Neural crest cell (in vitro differentiated cells): ENCODE data around the gene C14orf39. TPM values are rescaled to one million over a fixed set of nuclear protein-coding genes. Genes with fewer than 3 reads are reported as not detected.

Experiments used
- DNase-seq: peaks from one replicate; pipeline ENCODE4 v3.0.0; 2021; ENCODE audit warnings: low read depth, mixed read lengths, low spot score
- H3K27ac Mint-ChIP-seq: one replicate; pipeline ENCODE4 v1.8.0; 2021; ENCODE audit warnings: mild to moderate bottlenecking, mixed read lengths; ENCODE audit not compliant: unreplicated experiment
- H3K27me3 Mint-ChIP-seq: 2 replicates; pipeline ENCODE4 v1.8.0; 2021; ENCODE audit warnings: low read depth, mild to moderate bottlenecking, mixed read lengths
- H3K36me3 Mint-ChIP-seq: 2 replicates; pipeline ENCODE4 v1.8.0; 2021; ENCODE audit warnings: low read depth, mild to moderate bottlenecking, mixed read lengths
- H3K4me1 Mint-ChIP-seq: 2 replicates; pipeline ENCODE4 v1.8.0; 2021; ENCODE audit warnings: mixed read lengths
- H3K4me3 Mint-ChIP-seq: one replicate; pipeline ENCODE4 v1.8.0; 2021; ENCODE audit warnings: mild to moderate bottlenecking, mixed read lengths
- H3K9me3 Mint-ChIP-seq: 2 replicates; pipeline ENCODE4 v1.8.0; 2021; ENCODE audit warnings: mixed read lengths
- long read RNA-seq: library from polyadenylated mRNA; unstranded; transcript quantifications from one replicate; pipeline ENCODE4 v2.0.0, GENCODE V29; 2020
- total RNA-seq: library from RNA; stranded (reverse); gene quantifications from 2 replicates; pipeline ENCODE4 v1.2.1, GENCODE V29; 2021
- TF ChIP-seq, protein P1 (sequence below): fragments of 200-600 bp; sonication (generic); conservative IDR thresholded peaks from 2 replicates; pipeline ENCODE4 v1.5.0; 2021; ENCODE audit warnings: antibody characterized with exemption, mild to moderate bottlenecking

Gene C14orf39
- 0.56 and 1.4 TPM in 2 replicates for total RNA-seq
- long read RNA-seq, result 0 reads

GRCh38 chr14:60485598-60486251 lies at the start of gene C14orf39:
C14orf39 (minus strand) TSS chr14:60486063; CDS start chr14:60485078, 985 bp downstream.
- Mint-ChIP-seq H3K4me1 (peaks cover 5% of the 10 kb centered on the region), H3K36me3 (peaks cover under 1% of the 10 kb centered on the region), H3K4me3 (peak within 1 kb of the TSS; percentile 84), H3K9me3 (peaks cover 1% of the 10 kb centered on the region), H3K27ac (peak within 1 kb of the TSS; percentile 78), H3K27me3 (peaks cover 21% of the 10 kb centered on the region)
- DNase-seq, result peak; percentile 45
- TF ChIP-seq, protein P1, sequence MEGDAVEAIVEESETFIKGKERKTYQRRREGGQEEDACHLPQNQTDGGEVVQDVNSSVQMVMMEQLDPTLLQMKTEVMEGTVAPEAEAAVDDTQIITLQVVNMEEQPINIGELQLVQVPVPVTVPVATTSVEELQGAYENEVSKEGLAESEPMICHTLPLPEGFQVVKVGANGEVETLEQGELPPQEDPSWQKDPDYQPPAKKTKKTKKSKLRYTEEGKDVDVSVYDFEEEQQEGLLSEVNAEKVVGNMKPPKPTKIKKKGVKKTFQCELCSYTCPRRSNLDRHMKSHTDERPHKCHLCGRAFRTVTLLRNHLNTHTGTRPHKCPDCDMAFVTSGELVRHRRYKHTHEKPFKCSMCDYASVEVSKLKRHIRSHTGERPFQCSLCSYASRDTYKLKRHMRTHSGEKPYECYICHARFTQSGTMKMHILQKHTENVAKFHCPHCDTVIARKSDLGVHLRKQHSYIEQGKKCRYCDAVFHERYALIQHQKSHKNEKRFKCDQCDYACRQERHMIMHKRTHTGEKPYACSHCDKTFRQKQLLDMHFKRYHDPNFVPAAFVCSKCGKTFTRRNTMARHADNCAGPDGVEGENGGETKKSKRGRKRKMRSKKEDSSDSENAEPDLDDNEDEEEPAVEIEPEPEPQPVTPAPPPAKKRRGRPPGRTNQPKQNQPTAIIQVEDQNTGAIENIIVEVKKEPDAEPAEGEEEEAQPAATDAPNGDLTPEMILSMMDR, result no peak

DNA sequence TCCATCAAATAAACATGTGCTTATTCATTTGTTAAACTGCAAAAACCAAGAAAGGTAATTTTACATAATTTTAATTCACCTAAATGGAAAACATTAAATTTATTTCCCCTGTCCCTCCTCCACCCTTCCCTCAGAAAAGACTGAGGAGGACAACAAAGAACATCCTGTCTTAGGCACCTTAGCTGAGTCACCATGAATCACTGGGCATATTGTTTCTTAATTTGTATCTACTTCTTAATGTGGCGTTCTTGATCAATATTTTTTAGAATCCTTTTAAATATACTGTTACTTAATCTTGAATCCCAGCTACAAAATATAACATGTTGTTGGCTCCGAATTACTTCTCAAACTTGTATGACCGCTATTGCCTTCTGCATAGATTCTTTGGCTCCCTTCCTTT lies 46.6 kb upstream of the C14orf39 start:
- no peaks in the 10 kb centered on the region for H3K9me3 Mint-ChIP-seq
- TF ChIP-seq, protein P1, result no peak
- H3K27me3 Mint-ChIP-seq, result peaks cover 8% of the 10 kb centered on the region
- DNase-seq, result no peak
- H3K4me3 Mint-ChIP-seq, result no peak overlapping the region
- no peaks in the 10 kb centered on the region for H3K36me3 Mint-ChIP-seq
- H3K4me1 Mint-ChIP-seq, result no peaks in the 10 kb centered on the region
- H3K27ac Mint-ChIP-seq, result no peak overlapping the region

- H3K27ac Mint-ChIP-seq, result no peak overlapping the region
- H3K4me1 Mint-ChIP-seq, result peaks cover 15% of the 10 kb centered on the region
- TF ChIP-seq, protein P1, result no peak
- no peaks in the 10 kb centered on the region for H3K9me3 Mint-ChIP-seq
- no peaks in the 10 kb centered on the region for H3K36me3 Mint-ChIP-seq
- peak overlapping the region; percentile 58 for H3K4me3 Mint-ChIP-seq
- peaks cover 88% of the 10 kb centered on the region for H3K27me3 Mint-ChIP-seq
- DNase-seq, result peak; percentile 18
Measured at GRCh38 chr14:60515511-60516289, 29.8 kb upstream of the C14orf39 start.

DNA sequence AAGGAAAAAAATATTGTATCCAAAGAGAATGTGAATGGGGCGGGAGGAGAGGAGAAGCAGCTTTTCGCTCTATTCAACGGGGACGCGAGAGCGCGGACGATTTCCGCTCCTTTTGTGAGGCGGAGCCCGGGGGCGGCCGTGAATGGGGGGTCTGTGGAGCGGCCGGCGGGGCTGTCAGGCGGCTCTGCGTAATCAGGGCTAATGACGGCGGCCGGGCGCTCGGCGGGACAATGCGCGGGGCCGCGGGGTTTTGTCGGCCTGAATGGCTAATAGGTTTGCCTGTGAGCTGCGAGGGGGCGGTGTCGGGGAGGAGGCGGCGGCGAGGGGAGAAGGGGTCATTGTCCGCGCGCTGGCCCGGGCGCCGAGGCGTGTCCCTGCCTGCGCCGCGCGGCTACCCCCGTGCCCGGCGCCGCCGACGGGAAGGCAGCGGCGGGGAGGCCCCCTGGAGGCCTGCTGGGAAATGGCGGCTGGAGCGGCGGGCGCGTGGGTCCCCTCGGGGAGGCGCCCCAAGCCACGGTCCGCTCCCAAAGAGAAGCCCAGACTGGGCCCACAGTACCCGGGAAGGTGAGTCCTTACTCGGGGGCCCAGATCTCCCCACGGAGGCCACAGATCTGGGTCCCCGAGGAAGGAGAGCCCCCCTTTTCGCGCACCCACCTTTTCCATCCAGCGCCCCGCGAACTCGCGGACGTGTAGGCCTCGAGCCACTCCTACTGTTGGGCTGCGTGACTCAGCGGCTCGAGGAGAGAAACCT lies 29.1 kb upstream of the C14orf39 start:
- peak overlapping the region; percentile 91 for H3K4me3 Mint-ChIP-seq
- peaks cover 15% of the 10 kb centered on the region for H3K4me1 Mint-ChIP-seq
- H3K36me3 Mint-ChIP-seq, result no peaks in the 10 kb centered on the region
- TF ChIP-seq, protein P1, result peak; percentile 72
- peak; percentile 85 for DNase-seq
- H3K9me3 Mint-ChIP-seq, result no peaks in the 10 kb centered on the region
- H3K27ac Mint-ChIP-seq, result peak overlapping the region; percentile 63
- peaks cover 88% of the 10 kb centered on the region for H3K27me3 Mint-ChIP-seq

GRCh38 chr14:60514378-60514740 lies 28.5 kb upstream of the C14orf39 start:
- no peak for DNase-seq
- Mint-ChIP-seq H3K4me3 (peak overlapping the region; percentile 91), H3K36me3 (no peaks in the 10 kb centered on the region), H3K9me3 (no peaks in the 10 kb centered on the region), H3K27ac (peak overlapping the region; percentile 63), H3K27me3 (peaks cover 88% of the 10 kb centered on the region), H3K4me1 (peaks cover 18% of the 10 kb centered on the region)
- TF ChIP-seq, protein P1, result no peak
